ENCODE measurements around the gene CISTR.
A peak's percentile ranks its signal among the peaks of the same experiment; 100 is the strongest.
"Not testable (repeated sequence)": the region's sequence is repeated elsewhere in the genome, so short reads cannot be mapped to it uniquely, and the experiment has no call there.

Gene CISTR

GRCh38 chr12:53762793-53763192 is 11.0 kb upstream of the CISTR start:
- not testable (repeated sequence) for DNase-seq

DNA sequence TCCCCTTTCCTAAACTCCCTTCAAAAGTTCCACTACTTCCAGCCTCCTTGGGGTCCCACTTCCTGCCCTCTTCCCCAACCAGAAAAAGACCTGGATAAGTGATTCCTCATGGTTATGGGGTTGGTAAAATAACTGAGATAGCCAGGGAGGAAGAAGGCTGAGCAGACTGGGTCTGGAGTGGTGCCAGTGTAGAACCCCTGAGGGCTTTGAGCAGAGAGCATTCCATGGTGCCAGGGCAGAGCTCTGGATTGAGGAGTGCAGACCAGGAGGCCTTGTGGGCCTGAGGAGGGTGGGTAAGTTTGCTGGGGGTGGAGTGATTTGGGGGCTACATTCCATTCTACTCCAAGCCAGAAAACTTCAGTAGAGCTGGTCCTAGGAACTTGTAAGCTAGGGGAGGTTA is 9.5 kb upstream of the CISTR start:
- DNase-seq: no peak

DNA sequence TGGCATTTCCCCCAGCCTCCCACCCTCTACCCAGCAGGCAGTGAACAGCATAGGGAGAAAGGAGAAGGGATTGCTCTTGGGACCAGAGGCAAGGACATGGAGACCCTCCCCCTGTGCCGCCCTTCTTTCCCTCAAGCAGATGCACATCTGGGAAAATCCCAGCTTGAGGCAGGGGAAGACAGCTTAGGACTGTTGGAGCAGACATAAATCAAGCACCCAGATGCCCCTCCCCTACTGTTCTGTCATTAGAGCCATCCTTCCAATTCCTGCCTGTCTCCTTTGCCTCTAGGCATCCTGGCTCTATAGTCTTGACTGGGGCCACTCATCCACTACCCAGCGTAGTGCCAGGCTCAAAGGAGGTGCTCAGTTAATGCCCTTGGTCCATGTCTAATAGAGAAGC is 7.5 kb upstream of the CISTR start:
- no peak for DNase-seq

- DNase-seq: no peak
Observed at GRCh38 chr12:53758730-53759103, 6.9 kb upstream of the CISTR start.

- DNase-seq: no peak
Observed at GRCh38 chr12:53758081-53758729, 6.4 kb upstream of the CISTR start.

DNA sequence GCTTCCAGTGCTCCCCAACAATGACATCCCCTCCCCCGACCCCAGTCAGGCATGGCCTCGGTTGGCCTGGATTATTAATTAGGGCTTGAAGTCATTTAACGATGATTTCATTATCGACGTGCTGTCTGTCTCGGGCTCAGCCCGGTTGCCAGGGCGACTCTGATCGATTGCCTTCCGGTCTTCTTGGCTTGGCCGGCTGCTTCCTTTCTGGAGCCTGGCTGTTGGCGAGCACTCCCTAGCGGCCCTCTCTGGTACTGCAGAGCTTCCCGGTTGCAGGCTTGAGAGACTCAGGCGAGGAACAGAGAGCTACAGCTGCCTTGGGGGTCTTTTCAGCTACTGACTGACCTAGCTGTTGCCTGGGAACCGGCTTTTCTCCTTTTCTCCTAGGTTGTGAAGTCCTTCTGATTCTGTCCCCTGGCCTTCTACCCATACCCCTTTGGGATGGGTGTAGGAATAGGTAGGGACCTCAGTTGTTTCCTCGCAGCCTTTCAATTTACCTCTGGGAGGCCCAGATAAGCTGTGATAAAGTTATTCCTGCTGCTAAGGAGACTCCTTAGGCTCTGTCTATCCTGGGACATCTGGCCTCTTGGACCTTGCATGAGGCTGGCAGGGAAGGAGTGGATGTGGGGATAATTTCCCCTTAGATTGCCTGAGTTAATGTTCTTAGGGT is 5.5 kb upstream of the CISTR start:
- DNase-seq: peak; percentile 62 to 77

DNA sequence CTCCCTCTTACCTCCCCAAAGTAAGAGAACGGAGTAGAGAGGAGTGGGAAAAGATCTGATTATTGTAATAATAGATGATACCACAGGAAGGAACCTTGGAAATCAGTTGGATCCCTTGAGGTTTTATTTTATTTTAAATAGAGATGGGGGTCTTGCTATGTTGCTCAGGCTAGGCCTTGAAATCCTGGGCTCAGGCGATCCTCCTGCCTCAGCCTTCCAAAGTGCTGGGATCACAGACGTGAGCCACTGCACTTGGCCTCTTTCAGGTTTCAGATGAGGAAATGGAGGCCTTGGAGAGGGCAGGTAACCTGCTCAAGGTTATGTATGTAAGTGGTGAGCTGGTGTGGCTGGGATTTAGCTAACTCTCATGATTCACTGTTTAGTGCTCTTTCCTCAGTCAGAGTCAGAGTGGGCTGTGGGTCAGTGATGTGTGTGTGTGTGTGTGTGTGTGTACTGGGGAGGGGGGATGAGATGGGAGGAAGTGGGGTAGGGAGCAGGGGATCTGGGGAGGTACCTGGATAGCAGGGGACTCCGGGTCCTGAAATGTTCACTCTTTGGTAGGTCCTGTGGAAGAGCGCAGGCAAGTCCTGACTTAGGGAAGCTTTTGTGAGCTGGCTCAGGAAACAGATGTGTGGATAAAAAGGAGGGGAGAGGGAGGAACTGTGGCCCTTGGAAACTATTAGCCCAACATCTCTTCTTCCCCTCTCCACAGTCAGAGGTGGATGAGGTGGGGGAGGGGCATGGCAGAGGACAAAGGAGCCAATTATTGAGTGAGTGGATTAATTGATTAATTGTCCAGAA is 4.7 kb upstream of the CISTR start:
- DNase-seq: no peak

- no peak for DNase-seq
Observed at GRCh38 chr12:53755893-53756292, 4.1 kb upstream of the CISTR start.

- no peak for DNase-seq
Observed at GRCh38 chr12:53755451-53755891, 3.7 kb upstream of the CISTR start.

GRCh38 chr12:53754633-53755264 is 3.0 kb upstream of the CISTR start:
- DNase-seq: no peak

- no peak for DNase-seq
Observed at GRCh38 chr12:53754188-53754585, 2.4 kb upstream of the CISTR start.

GRCh38 chr12:53752621-53753020 is 842 bp upstream of the CISTR start:
- DNase-seq: no peak

GRCh38 chr12:53752192-53752601 is 418 bp upstream of the CISTR start:
- no peak for DNase-seq

DNA sequence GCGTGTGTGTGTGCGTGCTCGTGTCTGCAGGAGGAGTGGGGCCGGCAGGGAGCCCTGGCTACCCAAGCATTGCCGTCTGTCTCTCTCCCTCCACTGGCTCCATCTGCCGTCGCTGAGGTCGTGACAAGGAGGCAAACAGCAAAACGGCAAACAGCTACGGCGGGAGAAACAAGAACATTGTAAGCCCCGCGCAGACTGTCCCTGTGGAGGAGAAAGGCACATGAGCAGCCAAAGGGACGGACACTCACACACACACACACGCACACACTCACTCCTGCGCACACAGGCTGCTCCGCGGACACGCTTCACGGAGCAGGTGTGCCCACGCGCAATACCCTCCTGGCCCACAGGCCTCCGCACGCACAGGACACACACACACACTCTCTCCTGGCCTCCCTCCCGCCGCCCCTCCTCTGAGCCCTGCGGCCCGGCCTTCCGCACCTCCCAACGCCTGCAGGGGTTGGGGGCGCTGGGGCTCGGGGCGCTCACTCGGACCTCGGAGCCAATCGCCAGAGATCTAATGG is 905 bp downstream of the CISTR start:
- no peak for DNase-seq

DNA sequence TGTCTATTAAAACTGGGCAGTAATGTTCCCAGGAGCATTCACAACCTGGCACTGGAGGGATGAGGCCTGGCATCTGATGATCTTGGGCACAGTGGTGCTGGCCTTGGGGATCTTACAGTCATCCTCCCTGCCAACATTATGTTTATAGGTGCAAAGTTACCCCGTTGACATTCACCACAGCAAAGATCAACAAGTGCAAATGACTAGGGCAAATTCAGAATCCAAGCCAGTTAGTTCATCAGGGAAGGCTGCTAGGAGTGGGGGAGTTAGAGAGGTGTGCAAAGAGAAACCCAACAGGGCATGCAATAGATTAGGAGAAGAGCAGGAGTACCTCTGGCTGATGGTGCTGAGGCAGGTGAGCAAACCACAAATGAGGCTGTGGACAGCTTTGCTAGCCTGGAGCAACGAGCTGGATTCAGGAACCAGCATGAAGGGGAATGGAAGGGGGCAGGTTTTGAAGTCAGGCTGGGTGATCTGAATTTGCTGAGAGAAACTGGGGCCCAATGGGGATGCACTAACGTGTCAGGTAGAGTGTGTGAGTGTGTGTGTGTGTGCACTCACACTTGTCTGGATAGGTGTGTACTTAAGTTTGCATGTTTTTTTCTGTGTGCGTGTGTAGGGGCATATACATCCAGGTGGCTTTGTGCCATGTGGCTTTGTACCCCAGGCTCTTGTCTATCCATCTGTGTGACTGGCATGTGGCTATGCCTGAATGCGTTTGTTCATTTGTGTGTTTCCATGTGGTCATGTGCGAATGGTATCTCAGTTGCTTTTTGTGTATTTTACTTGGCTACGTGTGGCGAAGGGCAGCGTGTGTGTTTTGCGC is 1.6 kb downstream of the CISTR start:
- no peak for DNase-seq

- no peak for DNase-seq
Observed at GRCh38 chr12:53748072-53748840, 3.5 kb downstream of the CISTR start.

- DNase-seq: no peak
Observed at GRCh38 chr12:53747095-53747494, 4.7 kb downstream of the CISTR start.

GRCh38 chr12:53746592-53747092 is 5.1 kb downstream of the CISTR start:
- DNase-seq: peak; percentile 77 to 81

DNA sequence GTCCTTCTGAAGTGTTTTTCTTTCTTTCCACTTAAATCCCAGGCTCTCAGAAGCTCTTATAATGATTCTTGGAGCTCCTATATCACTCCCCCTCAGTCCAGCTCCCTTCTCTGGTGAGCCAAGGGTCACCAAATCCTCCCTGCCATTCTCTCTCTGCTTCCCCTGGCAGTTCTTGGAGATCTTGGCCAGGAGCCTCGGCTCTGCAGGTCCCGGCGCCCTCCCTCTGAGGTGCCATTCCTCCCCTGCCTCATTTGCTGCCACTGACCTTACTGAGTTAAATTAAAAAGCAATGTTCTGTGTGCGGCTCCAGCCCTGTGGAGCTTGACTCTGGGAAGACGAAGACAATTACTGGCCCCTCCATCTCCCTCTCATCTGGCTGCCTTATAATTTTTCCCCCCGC is 7.0 kb downstream of the CISTR start:
- DNase-seq: no peak

- DNase-seq: no peak
Observed at GRCh38 chr12:53744130-53744441, 7.7 kb downstream of the CISTR start.

Data from stimulated activated CD4-positive, alpha-beta T cell treated with anti-CD3 and anti-CD28 coated beads, Interleukin-4, amount 100 ng/mL, for 4 hours (primary cell).